ENCODE measurements around the gene DCTN5.
"Not testable (repeated sequence)": the region's sequence is repeated elsewhere in the genome, so short reads cannot be mapped to it uniquely, and the experiment has no call there.

DCTN5 gene

GRCh38 chr16:23640931-23641765 lies at the start of gene DCTN5, which contains the start of gene PALB2:
DCTN5 (plus strand) TSS chr16:23641466; CDS start chr16:23641543, 77 bp downstream.
PALB2 (minus strand) TSS chr16:23641310; CDS start chr16:23641157, 153 bp downstream.
- DNase-seq, result peak; percentile 81

DNA sequence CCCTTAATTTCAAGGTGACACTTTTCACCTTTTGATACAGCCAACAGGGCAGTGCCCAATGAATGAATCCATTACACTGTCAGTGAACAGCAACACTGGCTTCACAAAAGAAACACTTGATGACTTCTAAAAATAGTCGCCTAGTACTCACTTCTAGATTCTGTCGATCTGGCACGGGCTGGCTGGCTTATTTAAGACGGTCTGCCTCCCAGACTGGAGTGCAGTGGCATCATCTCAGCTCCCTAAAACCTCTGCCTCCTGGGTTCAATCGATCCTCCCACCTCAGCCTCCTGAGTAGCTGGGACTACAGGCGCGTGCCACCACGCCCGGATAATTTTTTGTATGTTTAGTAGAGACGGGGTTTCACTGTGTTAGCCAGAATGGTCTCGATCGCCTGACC lies 47.1 kb upstream of the DCTN5 start:
- DNase-seq, result no peak

DNA sequence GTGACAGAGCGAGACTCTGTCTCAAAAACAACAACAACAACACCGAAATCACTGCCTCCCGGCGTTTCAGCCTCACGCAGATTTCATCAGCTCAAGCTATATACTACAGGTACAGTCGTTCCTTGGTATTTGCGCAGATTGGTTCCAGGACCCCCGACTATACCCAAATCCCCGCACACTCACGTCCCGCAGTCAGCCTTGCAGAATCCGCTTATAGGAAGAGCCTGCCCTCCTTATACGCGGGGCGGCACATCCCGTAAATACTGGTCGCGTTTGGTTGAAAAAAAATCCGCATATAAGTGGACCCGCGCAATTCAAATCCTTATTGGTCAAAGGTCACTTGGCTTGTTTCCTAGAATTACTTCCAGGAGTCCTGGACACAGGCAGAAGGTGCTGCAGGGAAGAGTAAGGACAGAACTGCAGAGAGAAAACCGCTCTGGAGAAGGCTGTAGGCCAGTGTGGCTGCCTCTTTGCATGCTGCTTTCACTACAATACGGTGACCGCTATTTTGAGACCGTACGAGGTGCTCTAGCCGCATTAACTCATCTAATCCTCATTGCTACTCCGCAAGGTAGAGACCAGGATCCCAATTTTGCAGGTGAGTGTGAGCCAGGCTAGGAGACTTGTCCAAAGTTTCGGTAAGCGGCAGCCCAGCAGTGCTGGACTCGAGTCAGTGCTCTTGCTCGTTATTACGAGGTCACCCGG lies 45.9 kb upstream of the DCTN5 start:
- no peak for DNase-seq

DNA sequence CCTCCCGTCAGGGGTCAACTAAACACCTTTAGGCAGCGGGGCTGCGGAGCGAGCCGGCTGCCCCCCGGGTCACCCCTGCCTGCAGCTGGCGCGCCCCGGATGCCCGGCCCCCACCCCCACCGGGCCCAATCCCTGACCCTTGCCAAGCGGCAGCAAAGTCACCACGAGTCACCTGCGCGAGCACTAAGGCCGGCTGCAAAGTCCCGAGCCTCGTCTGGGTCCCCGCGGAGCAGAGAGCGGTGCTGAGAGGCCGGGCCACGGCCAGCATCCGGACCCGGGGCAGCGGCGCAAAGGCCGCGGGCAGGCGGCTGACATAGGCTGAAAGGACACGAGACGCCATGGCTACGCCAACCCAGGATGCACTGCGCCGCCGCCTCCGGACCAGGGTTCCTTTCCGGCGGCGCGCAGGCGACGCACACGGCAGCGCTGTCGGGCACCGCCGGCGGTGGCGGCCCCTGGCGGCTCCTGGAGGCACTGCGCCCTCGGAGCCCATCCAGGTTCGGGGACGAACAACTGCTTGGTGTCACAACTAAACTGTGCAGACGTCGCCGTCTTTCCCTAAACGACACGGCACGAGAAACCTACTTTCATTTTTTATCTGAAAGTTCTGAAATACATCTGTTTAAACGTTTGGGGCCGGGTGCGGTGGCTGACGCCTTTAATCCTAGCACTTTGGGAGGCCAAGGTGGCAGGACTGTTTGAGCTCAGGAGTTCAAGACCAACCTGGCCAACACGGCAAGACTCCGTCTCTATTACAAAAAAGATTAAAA lies 45.1 kb upstream of the DCTN5 start, which contains the start of gene NDUFAB1:
TSS of gene NDUFAB1 (minus strand) at position 366 of the 770 bp plus-strand sequence. CDS start at position 340, 26 bp downstream.
- peak; percentile 95 for DNase-seq

- DNase-seq, result peak; percentile 21
Measured at GRCh38 chr16:23597003-23597756, 44.1 kb upstream of the DCTN5 start.

DNA sequence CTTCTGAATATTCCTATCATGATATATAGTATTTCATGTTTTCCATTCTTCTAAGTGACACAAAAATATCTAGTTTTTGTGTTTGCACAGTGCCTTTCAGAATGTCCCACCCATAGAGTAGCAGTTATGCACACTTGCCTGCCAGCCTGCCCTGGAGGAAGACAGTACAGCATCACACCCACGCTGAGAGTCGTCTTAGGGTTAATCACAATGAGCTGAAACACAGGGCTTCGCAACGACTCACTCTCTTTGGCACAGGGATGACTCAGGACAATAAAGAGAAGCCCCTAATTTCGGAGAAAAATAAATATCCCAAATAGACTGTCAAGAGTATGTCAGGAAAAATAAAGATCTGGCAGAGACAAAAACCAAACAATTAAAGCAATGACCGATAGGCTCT lies 33.5 kb upstream of the DCTN5 start:
- DNase-seq, result no peak

- no peak for DNase-seq
Measured at GRCh38 chr16:23608194-23608593, 33.1 kb upstream of the DCTN5 start.

DNA sequence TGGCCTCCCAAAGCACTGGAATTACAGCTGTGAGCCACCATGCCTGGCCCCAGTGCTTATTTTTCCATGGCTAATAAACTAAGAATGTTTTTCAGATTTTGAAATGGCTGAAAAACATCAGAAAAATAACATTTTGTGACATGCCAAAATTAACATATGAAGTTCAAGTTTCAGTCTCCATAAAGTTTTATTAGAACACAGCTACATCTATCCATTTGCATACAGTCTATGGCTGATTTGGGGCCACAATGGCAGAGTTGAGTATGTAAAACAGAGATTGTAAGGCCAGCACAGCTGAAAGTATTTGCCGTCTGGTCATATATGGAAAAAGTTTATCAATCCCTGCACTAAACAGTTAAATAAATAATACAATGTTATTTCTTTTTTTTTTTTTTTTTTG lies 31.3 kb upstream of the DCTN5 start:
- no peak for DNase-seq

DNA sequence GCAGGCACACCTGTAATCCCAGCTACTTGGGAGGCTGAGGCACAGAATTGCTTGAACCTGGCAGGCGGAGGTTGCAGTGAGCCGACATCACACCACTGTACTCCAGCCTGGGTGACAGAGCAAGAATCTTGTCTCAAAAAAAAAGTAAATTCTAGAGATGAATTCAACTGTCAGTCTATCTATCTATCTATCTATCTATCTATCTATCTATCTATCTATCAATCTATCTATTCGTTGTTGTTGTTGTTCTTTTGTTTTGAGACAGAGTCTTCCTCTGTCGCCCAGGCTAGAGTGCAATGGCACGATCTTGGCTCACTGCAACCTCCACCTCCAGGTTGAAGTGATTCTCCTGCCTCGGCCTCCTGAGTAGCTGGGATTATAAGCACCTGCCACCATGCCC lies 30.4 kb upstream of the DCTN5 start:
- DNase-seq, result not testable (repeated sequence)

DNA sequence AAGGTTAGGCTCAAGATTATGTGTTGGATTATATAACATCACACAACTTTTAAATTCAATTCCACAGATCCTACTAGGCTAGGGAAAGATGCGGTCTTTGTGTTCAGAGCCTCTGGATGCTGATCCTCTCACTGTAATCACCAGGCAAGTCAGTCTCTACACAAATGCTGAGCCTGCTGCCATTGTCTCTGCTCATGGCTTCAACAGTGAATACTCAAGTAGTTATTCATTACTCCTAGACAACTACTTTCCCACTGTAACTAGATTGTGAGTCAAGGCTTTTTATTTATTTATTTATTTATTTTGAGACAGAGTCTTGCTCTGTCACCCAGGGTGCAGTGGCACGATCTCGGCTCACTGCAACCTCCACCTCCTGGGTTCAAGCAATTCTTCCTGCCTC lies 29.3 kb upstream of the DCTN5 start:
- no peak for DNase-seq

DNA sequence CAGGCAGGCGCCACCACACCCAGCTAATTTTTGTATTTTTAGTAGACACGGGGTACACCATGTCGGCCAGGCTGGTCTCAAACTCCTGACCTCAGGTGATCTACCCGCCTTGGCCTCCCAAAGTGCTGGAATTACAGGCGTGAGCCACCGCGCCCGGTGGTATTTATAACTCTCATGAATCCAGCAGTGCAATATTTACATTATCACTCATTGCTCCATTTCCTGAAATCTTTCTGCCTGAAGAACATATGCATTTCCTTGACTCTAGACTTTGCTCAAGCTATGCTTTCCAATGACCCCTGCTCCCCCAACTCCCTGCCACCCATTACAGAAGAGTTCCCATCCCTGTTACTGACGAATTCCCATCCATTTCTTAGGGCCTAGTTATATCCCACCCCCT lies 25.5 kb upstream of the DCTN5 start:
- DNase-seq, result no peak

DNA sequence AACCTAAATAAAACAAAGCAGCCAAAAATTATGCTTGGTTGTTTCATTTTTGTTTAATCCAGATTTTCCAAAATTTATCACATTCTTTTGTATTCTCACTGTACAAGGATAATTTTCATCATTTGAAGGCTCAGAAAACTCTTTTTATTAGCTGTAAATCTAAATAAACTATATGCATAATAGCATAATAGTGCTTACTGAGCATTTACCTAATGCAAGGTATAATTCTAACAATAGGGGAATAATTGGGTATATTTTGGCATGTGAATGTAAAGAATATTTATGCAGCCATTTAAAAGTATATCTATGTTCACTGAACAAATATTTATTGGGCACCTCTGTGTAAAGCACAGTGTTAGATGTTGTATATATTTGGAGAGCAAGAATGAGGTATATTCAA lies 17.2 kb upstream of the DCTN5 start:
- DNase-seq, result no peak

- no peak for DNase-seq
Measured at GRCh38 chr16:23629516-23629915, 11.8 kb upstream of the DCTN5 start.

DNA sequence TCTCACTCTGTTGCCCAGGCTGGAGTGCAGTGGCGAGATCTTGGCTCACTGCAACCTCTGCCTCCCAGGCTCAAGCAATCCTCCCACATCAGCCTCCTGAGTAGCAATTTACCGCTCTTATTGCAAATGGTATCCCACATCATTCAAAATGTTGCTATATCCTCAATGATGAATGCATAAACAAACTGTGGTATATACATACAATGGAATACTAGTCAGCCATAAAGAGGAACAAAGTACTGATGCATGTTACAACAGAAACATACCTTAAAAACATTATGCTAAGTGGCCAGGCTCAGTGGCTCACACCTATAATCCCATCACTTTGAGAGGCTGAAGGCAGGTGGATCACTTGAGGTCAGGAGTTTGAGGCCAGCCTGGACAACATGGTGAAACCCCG lies 9.4 kb upstream of the DCTN5 start:
- not testable (repeated sequence) for DNase-seq

- DNase-seq, result no peak
Measured at GRCh38 chr16:23634461-23635036, 6.7 kb upstream of the DCTN5 start.

DNA sequence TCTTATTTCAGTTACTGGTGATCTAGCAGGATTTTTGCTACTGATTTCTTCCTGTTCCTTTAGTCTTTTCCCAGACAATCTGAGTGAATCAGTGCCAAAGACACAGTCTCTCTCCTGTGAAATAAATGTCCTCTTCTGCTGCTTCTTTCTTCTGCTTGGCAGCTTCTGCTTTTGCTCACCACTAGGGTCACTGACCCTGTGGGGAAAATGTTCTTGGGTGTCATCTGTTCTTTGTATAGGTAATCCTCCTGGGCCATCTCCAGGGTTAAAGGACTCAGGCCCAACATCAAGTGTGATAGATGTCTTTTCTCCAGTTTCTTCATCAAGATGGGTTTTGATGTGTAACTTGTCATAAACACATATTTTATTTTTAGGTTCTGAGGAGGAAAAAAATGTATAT lies 5.3 kb upstream of the DCTN5 start:
- DNase-seq, result no peak

- DNase-seq, result no peak
Measured at GRCh38 chr16:23640615-23640930, 693 bp upstream of the DCTN5 start.

DNA sequence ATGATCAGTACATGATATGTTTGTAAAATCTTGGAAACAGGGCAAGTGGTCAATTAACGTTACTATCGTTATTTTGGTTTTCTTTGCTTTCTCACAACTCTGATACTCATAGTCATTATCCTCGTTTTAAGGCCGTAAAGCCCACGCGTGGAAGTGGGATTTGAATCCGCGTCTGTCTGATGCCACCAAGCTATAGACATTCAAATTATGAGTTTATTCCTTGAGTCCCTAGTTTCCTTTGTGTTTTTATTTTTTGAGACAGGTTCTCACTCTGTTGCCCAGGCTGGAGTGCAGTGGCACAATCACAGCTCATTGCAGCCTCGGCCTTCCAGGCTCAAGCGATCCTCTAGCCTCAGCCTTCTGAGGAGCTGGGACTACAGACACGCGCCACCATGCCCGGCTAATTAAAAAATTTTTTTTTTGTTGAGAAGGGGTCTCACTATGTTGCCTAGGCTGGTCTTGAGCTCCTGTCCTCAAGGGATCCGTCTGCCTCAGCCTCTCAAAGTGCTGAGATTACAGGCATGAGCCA lies 1.0 kb downstream of the DCTN5 start:
- DNase-seq, result no peak

- DNase-seq, result no peak
Measured at GRCh38 chr16:23650674-23651416, 9.6 kb downstream of the DCTN5 start.

- no peak for DNase-seq
Measured at GRCh38 chr16:23651943-23652468, 10.7 kb downstream of the DCTN5 start.

GRCh38 chr16:23663918-23664317 lies 22.7 kb downstream of the DCTN5 start:
- DNase-seq, result no peak
